ENCODE measurements around the gene TAS2R39. TPM values are rescaled to one million over a fixed set of nuclear protein-coding genes. Genes with fewer than 3 reads are reported as not detected.
"Not testable (repeated sequence)": the region's sequence is repeated elsewhere in the genome, so short reads cannot be mapped to it uniquely, and the experiment has no call there.

TAS2R39 gene
- polyA plus RNA-seq, 1 donor from 2014 or later, result not detected

DNA sequence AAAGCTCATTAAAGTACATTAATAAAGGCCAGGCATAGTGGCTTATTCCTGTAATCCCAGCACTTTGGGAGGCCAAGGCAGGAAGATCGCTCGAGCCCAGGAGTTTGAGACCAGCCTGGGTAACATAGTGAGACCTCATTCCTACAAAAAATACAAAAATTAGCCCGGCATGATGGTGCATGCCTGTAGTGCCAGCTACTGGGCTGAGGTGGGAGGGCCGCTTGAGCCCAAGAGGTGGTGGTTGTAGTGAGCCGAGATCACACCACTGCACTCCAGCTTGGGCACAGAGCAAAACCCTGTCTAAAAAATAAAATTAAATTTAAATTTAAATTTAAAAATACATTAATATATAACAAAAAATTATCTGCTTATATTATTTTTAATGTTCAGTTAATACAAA, 7.1 kb upstream of the TAS2R39 start:
- Histone ChIP-seq H3K79me2 (replicated peaks; ENCODE audit: insufficient read depth, low read length) (no peaks in the 10 kb centered on the region), H3K27me3 (ENCODE audit: insufficient read depth, low read depth, low read length) (no peaks in the 10 kb centered on the region), H3K9ac (ENCODE audit: low read length) (no peak overlapping the region), H3K36me3 (ENCODE audit: insufficient read depth, low read length) (no peaks in the 10 kb centered on the region), H3K9me3 (ENCODE audit: low read length) (no peaks in the 10 kb centered on the region), H3K4me3 (ENCODE audit: low read length) (no peak overlapping the region), H3K4me2 (ENCODE audit: low read length) (no peak overlapping the region), H3K9me2 (ENCODE audit: insufficient read depth, low read length) (no peaks in the 10 kb centered on the region), H3F3A (ENCODE audit: insufficient read depth, low read length, poor library complexity, severe bottlenecking) (no peaks in the 10 kb centered on the region), H4K20me1 (ENCODE audit: insufficient read depth) (no peaks in the 10 kb centered on the region), H3K27ac (ENCODE audit: low read length) (no peak overlapping the region), H2AFZ (ENCODE audit: low read depth, low read length) (no peak overlapping the region)
- TF ChIP-seq TAF1 (IDR thresholded peaks at IDR 0.05; ENCODE audit: low read depth), result no peak
- TF ChIP-seq SMC3 (conservative IDR thresholded peaks at IDR 0.05; ENCODE audit: poor library complexity), result no peak
- TF ChIP-seq MXI1 (conservative IDR thresholded peaks at IDR 0.05; ENCODE audit: poor library complexity, severe bottlenecking), result no peak
- TF ChIP-seq REST (IDR thresholded peaks at IDR 0.05; ENCODE audit: borderline replicate concordance), result no peak
- TF ChIP-seq, protein P1, sequence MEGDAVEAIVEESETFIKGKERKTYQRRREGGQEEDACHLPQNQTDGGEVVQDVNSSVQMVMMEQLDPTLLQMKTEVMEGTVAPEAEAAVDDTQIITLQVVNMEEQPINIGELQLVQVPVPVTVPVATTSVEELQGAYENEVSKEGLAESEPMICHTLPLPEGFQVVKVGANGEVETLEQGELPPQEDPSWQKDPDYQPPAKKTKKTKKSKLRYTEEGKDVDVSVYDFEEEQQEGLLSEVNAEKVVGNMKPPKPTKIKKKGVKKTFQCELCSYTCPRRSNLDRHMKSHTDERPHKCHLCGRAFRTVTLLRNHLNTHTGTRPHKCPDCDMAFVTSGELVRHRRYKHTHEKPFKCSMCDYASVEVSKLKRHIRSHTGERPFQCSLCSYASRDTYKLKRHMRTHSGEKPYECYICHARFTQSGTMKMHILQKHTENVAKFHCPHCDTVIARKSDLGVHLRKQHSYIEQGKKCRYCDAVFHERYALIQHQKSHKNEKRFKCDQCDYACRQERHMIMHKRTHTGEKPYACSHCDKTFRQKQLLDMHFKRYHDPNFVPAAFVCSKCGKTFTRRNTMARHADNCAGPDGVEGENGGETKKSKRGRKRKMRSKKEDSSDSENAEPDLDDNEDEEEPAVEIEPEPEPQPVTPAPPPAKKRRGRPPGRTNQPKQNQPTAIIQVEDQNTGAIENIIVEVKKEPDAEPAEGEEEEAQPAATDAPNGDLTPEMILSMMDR (IDR thresholded peaks at IDR 0.05; ENCODE audit: poor library complexity, severe bottlenecking), result no peak
- TF ChIP-seq RAD21 (conservative IDR thresholded peaks at IDR 0.05), result no peak
- TF ChIP-seq EP300 (conservative IDR thresholded peaks at IDR 0.05; ENCODE audit: poor library complexity, severe bottlenecking), result no peak
- TF ChIP-seq EZH2 (IDR thresholded peaks at IDR 0.05; ENCODE audit: borderline replicate concordance, insufficient read depth, low read length, poor library complexity, severe bottlenecking), result no peak
- no peak for TF ChIP-seq POLR2AphosphoS5 (IDR thresholded peaks at IDR 0.05)

DNA sequence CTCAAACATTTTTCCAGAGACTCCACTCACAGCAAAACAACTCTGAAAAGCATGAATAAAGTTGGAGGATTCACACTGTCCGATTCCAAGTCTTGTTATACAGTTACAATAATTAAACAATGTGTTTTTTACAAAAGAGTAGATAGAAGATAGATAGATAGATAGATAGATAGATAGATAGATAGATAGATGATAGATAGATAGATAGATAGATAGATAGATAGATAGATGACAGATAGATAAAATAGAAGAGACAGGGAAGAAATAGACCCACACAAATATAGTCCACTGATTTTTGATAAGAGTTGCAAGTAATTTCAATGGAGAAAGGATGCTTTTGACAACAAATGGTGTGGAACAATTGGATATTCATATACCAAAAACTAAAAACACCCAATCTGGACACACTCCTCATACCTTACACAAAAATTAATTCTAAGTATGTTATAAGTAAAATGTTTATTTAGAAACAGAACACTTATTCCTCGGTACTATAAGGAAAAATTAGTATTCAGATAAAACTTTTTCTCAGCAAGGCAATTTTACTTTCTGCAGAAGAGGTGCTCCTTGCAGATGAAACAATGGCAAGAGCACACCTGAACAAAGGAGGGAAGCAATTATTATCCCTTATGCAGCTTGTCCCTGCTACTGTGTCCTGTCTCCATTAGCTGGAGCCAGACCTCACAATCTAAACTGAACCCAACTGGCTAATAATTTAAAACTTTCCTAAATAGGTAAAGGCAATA, 5.7 kb upstream of the TAS2R39 start:
- Histone ChIP-seq H2AFZ (ENCODE audit: low read depth, low read length) (no peak overlapping the region), H3F3A (ENCODE audit: insufficient read depth, low read length, poor library complexity, severe bottlenecking) (no peaks in the 10 kb centered on the region), H3K27me3 (ENCODE audit: insufficient read depth, low read depth, low read length) (no peaks in the 10 kb centered on the region), H4K20me1 (ENCODE audit: insufficient read depth) (no peaks in the 10 kb centered on the region), H3K36me3 (ENCODE audit: insufficient read depth, low read length) (no peaks in the 10 kb centered on the region), H3K9me3 (ENCODE audit: low read length) (no peaks in the 10 kb centered on the region), H3K4me2 (ENCODE audit: low read length) (no peak overlapping the region), H3K9me2 (ENCODE audit: insufficient read depth, low read length) (no peaks in the 10 kb centered on the region), H3K4me3 (ENCODE audit: low read length) (no peak overlapping the region), H3K79me2 (replicated peaks; ENCODE audit: insufficient read depth, low read length) (no peaks in the 10 kb centered on the region), H3K27ac (ENCODE audit: low read length) (no peak overlapping the region), H3K9ac (ENCODE audit: low read length) (no peak overlapping the region)
- TF ChIP-seq, protein P1 (IDR thresholded peaks at IDR 0.05; ENCODE audit: poor library complexity, severe bottlenecking), result no peak
- TF ChIP-seq EZH2 (IDR thresholded peaks at IDR 0.05; ENCODE audit: borderline replicate concordance, insufficient read depth, low read length, poor library complexity, severe bottlenecking), result no peak
- TF ChIP-seq TAF1 (IDR thresholded peaks at IDR 0.05; ENCODE audit: low read depth), result no peak
- TF ChIP-seq EP300 (conservative IDR thresholded peaks at IDR 0.05; ENCODE audit: poor library complexity, severe bottlenecking), result no peak
- no peak for TF ChIP-seq RAD21 (conservative IDR thresholded peaks at IDR 0.05)
- TF ChIP-seq POLR2AphosphoS5 (IDR thresholded peaks at IDR 0.05), result no peak
- TF ChIP-seq SMC3 (conservative IDR thresholded peaks at IDR 0.05; ENCODE audit: poor library complexity), result no peak
- TF ChIP-seq MXI1 (conservative IDR thresholded peaks at IDR 0.05; ENCODE audit: poor library complexity, severe bottlenecking), result no peak
- TF ChIP-seq REST (IDR thresholded peaks at IDR 0.05; ENCODE audit: borderline replicate concordance), result no peak

DNA sequence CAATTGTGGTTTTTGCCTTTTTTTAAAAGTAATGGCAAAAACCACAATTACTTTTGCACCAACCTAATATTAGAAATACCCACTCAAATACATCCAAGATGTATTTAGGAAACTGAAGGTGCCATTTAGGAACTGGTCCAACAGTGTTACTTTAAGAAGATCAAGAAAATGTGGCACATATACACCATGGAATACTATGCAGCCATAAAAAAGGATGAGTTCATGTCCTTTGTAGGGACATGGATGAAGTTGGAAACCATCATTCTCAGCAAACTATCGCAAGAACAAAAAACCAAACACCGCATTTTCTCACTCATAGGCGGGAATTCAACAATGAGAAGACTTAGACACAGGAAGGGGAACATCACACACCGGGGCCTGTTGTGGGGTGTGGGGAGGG, 2.4 kb upstream of the TAS2R39 start:
- H3K27me3 ChIP-seq (ENCODE audit: insufficient read depth, low read depth, low read length); H3K27ac ChIP-seq (ENCODE audit: low read length); H3K9me3 ChIP-seq (ENCODE audit: low read length); H2AFZ ChIP-seq (ENCODE audit: low read depth, low read length); H3K9ac ChIP-seq (ENCODE audit: low read length); H3K79me2 ChIP-seq (replicated peaks; ENCODE audit: insufficient read depth, low read length); H4K20me1 ChIP-seq (ENCODE audit: insufficient read depth); H3K4me2 ChIP-seq (ENCODE audit: low read length); H3K4me3 ChIP-seq (ENCODE audit: low read length); H3K9me2 ChIP-seq (ENCODE audit: insufficient read depth, low read length); H3F3A ChIP-seq (ENCODE audit: insufficient read depth, low read length, poor library complexity, severe bottlenecking); H3K36me3 ChIP-seq (ENCODE audit: insufficient read depth, low read length): not testable (repeated sequence)
